GM21825 (cell line): ENCODE data around the gene WBP1.
"Not testable (repeated sequence)": the region's sequence is repeated elsewhere in the genome, so short reads cannot be mapped to it uniquely, and the experiment has no call there.

Experiments used
- ATAC-seq: cut with Tn5 transposase; IDR thresholded peaks from one replicate; pipeline ENCODE4 v1.9.1; 2021; ENCODE audit warnings: mild to moderate bottlenecking, moderate library complexity; ENCODE audit not compliant: unreplicated experiment

Gene WBP1

DNA sequence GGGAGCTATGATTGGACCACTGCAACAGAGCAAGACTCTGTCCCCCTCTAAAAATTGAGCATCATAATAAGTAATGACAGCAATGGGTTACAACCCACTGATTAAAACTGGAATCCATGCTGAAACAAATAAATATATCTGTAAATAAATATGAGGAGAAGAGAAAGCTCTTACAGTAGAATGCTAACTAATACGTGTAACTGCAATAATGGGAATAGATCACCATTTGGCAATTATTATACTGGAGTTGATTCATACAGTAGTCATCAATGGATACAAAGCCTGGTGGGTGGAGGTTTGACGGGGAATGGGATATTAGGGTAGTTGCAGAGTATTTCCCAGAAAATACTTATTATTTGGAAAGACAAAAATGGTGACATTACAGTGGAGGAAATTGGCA, 9.5 kb upstream of the WBP1 start:
- no peak for ATAC-seq

DNA sequence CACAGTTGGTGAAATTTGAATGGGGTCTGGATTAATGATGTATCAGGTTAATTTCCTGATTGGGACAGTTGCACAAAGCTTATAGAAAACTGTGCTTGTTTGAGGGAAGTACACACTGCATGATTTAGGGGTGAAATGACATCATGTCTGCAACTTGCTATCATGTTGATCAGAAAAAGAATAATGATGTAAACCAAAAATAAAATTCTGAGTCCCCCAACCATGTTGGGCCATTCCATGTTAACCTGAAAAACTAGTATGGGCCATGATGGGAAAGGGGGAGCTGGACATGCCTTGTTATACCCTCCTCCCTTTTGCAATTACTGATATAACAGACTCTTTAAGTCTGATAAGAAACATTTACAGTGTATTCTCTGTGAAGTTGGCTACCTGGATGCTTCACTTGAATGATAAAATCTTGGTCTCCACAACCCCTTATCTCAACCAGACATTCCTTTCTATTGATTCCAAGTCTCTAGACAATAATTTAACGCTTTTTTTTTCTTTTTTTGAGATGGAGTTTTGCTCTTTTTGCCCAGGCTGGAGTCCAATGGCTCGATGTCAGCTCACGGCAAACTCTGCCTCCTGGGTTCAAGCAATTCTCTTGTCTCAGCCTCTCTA, 7.6 kb upstream of the WBP1 start:
- ATAC-seq = no peak

DNA sequence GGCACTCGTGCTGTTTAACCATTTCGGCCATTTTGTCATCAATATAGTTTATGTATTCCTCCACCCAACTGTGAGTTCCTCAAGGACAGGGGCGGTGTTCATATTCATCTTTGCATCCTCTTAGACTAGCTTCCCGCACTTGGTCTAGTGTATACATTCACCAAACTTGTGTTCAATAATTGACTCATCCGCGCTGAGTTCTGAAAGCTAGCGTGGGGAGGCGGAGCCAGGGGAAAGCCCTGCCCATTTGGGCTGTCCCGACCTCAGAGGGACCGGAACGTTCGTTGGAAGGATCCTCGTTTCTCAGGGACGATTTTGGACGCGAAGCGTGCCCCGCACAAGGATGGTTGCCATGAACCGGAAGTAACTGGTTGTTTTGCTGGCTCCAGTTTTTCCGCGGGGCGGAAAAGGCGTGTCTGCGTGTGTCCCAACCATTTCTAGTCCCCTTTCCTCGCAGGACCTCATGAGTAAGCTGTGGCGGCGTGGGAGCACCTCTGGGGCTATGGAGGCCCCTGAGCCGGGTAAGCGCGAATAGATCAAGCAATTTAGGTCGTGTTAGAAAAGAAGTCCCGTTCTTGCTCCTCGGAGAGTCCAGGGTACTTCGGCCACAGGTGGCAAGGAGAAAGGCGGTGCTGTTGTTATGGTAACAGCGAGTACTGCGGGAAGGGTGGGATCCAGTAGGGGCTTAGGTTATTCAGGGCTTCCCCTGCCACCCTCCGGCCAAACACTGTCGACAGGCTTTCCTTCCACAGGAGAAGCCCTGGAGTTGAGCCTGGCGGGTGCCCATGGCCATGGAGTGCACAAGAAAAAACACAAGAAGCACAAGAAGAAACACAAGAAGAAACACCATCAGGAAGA, 3.4 kb upstream of the WBP1 start, which contains the start of gene INO80B:
Gene INO80B (plus strand): TSS at position 434 of the 858 bp plus-strand sequence. CDS start 30 bp downstream, at position 464.
- peak; percentile 41 for ATAC-seq

DNA sequence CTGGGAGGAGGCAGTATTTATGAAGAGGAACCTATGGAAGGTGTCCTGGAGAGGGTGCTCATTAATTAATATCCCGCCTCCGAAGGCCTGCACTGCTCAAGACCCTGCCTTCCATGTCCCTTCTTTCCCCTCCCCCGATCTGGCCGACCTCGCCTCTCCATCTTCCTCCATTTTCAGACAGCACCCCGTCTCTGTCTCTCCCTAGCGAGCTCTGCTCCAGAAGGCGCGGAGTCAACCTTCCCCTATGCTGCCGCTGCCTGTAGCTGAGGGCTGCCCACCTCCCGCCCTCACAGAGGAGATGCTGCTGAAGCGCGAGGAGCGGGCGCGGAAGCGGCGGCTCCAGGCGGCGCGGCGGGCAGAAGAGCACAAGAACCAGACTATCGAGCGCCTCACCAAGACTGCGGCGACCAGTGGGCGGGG, 1.1 kb upstream of the WBP1 start:
- no peak for ATAC-seq

DNA sequence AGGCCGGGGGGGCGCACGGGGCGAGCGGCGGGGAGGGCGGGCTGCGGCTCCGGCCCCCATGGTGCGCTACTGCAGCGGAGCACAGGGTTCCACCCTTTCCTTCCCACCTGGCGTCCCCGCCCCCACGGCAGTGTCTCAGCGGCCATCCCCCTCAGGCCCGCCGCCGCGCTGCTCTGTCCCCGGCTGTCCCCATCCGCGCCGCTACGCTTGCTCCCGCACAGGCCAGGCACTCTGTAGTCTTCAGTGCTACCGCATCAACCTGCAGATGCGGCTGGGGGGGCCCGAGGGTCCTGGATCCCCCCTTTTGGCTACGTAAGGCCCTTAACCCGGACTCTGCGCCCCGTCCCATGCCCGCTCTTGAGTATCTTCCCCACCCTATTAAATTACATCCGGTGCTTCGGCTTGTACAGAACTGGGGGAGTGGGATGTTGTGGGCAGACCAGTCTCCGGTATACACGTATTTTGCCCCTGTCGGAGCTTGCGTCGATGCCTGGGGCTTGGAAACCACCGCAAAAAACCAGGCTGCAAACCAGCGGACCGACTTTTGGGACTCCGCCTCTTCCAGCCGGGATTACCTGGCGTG, 598 bp upstream of the WBP1 start:
- peak; percentile 33 for ATAC-seq

DNA sequence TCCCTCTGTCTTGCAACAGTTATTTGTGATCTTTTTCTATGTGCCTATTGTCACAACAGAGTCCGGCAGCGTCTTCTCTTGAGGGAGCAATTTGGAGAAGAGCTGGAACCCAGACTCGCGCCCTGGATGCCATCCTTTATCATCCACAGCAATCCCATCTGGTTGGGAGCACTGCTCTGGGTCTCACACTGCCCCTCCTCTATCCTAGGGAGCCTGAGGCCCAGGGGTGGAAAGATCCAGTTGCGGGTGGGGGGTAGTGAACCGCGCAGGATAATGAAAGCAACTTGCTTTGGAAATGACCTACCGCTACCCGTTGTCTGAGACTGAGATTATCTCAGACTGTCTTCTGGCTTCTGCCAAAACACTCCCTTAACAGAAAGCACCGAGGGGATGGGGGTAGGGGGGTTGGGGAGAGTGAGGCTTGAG, 713 bp downstream of the WBP1 start:
- no peak for ATAC-seq

DNA sequence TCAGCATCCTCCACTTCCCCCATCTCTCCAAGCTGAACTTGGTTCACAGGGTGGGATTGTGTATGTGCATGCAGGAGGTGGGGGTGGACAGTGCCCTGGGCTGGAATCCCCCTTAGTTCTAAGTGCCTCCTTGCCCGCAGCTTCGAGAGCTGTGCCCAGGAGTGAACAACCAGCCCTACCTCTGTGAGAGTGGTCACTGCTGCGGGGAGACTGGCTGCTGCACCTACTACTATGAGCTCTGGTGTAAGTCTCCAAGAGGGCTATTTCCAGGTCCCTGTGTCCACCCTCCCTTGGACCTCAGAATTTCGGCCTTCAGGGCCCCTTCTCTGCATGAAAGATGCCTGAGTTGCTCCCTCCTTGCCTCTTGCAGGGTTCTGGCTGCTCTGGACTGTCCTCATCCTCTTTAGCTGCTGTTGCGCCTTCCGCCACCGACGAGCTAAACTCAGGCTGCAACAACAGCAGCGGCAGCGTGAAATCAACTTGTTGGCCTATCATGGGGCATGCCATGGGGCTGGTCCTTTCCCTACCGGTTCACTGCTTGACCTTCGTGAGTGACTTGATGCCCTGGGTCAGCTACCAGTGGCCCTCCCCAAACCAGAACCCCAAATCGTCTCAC, 1.4 kb downstream of the WBP1 start:
- ATAC-seq = not testable (repeated sequence)

DNA sequence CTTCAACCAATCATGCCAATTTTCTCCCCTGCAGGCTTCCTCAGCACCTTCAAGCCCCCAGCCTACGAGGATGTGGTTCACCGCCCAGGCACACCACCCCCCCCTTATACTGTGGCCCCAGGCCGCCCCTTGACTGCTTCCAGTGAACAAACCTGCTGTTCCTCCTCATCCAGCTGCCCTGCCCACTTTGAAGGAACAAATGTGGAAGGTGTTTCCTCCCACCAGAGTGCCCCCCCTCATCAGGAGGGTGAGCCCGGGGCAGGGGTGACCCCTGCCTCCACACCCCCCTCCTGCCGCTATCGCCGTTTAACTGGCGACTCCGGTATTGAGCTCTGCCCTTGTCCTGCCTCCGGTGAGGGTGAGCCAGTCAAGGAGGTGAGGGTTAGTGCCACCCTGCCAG, 1.9 kb downstream of the WBP1 start:
- not testable (repeated sequence) for ATAC-seq

DNA sequence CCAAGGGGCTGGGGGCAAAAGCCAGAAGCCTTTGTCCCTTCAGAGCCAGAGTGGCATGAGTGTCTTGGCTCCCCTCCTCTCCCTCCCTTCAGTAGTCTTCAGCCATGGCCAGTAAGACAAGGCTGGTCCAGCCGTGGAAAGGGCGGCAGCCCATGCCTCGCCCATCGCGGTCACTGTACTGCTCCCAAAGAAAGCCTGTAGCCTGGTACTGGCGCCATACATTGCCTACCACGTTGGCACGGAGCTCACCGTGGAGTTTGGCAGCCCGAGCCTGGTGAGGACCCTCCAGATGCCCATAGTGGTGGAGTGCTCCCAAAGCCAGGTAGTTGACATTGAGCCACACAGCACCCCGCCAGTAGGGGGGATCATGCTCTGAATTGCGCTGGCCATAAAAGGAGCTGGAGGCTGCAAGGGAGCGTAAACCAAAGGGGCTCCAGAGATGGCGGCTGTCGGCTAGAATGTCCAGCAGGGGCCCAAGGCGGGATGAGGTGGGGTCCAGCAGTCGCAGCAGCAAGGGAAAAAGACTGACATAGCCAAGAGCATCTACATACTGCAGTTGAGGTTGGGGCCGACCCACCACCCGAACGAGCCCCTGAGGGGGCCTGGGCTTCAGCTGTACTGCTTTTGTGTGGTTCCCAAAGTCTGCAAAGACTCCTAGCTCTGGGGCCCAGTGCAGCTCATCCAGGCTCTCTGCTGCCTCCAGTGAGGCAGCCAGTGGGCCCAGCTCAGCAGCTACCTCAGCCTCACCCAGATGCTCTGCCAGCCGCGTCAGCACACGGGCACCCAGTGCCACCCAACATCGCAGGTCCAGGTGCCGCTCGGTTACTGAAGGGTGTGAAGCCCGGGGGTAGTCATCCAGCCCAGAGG, 3.2 kb downstream of the WBP1 start:
- no peak for ATAC-seq

DNA sequence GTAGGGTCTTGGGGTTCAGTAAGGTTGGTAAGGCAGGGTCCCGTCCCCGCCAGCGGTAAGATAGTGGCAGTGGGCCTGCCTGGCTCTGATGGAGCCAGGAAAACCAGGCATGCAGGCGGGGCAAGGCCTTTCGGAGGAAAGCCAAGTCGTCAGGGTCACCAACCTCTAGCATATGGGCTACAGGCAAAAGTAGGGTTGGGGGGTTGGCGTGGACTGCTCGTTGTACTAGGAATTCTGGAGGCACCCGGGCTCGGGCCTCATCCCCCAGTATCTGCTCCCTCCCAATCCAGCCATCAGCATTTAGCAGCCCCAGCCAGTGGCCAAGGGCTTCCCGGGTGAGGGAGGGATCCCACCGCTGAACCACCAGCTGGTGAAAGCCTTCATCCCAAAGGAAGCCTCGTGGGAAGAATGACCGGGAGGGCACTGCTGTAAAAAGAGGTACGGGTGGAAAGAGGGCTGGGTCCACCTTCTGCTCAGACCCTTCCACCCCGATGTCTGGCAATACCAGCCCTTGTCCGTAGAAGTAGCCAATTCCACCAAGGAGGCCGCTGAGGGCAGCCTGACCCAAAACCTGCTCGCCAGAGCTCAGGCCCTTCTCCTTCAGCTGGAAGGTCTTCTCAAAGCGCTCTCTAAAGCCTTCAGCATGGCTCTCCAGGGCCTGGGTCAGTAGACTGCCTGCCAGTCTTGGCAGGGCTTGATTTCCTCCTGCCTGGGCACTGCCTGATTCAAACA, 4.0 kb downstream of the WBP1 start:
- ATAC-seq = no peak

DNA sequence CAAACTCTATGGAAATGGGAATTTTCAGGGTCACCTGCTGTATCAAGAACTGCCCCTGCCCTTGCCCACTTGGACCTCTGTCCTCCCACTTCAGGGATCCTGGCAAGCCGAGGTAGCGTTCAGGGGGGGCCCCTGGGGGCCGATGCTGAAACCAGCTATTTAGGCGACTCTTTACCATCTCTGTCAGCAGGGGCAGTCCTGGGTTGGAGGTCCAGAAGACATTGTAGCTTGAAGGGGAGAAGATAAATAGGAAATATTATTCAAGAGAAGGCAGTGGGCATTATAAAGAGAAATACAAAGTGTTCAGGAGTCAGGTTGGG, 4.5 kb downstream of the WBP1 start:
- no peak for ATAC-seq

DNA sequence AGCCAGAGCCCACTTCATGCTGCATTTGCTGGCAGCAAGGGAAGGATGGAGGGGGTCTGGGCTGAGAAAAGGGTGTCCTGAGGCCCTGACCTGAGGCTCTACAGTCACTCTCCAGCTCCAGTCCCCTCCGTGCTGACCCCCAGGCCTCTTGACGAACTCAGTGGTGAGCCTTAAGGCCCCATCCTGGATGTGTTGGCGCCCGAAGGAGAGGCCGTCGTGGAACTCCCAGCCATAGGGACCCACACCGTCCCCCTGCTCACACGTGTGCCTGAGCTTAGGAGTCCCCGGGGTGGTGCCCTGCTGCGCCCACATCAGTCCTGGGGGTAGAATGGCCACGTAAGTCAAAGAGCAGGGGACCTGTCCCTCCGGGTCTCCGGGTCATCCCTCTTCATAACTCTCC, 6.2 kb downstream of the WBP1 start:
- ATAC-seq = no peak

DNA sequence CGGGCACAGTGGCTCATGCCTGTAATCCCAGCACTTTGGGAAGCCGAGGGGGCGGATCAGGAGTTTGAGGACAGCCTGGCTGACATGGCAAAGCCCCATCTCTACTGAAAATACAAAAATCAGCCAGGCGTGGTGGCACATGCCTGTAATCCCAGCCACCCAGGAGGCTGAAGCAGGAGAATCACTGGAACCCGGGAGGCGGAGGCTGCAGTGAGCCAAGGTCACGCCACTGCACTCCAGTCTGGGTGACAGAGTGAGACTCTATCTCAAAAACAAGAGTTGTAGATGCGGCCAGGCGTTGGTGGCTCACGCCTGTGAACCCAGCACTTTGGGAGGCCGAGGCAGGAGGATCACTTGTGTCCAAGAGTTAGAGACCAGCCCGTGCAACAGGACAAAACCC, 12.5 kb downstream of the WBP1 start:
- ATAC-seq = not testable (repeated sequence)

DNA sequence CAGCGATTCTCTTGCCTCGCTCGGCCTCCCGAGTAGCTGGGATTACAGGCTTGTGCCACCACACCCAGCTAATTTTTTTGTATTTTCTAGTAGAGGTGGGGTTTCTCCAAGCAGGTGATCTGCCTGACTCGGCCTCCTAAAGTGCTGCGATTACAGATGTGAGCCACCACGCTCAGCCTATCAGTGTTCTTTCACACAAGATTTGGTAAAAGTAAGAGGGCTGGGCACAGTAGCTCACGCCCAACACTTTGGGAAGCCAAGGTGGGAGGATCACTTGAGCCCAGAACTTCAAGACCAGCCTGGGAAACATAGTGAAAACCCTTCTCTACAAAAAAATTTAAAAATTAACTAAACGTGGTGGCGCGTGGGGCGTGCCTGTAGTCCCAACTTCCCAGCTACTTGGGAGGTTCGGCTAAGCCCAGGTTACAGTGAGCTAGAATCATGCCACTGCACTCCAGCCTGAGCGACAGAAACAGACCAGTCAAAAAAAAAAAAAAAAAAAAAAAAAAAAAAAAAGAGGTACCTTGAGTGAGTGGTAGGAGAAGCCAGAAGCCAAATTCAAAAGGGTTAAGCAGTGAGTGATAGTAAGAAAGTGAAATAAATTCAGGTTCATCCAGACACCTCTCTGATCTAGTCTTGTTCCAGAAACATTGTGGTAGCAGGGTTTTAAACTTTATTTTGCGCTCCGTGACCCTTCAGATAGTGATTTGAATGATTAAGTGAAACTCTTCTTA, 13.3 kb downstream of the WBP1 start:
- ATAC-seq = no peak

DNA sequence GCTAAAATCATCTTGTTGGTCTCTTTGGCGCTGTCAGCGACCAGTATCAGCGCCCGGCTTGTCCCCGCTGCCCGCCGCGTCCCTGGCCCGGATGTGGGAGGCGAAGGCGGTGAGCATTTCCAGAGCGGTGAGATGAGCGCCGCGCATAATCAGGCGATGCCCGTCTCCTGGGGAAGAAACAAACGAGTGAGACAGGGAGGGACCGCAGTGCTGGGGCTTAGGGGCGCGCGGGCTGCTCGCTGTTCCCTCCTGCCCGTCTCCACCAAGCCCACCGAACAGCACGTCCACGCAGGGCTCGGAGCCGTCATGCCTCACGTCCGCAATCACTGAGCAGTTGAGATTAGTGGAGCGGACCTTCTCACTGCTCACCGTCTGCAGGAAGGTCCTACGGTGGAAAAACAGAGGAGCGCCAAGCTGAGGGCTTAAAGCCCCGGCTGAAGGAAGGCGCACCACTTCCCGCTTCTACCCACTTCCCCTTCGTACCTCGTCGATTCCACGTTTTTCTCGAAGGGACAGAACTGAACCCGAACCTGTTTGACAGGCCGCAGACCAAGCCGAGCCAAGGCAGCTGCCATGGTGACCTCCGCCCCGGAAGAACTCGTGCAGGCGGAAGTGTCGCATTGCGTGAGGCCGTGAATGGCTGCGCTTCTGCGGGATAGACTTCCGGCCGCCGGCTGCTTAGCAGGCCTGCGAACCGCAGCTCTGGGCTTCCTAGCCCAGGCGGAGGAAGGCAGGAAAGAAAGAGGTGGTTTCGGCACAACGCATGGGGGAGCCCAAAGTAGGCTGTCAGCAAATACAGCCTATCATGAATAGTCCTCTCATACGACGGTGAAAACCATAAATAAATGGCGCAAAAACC, 14.1 kb downstream of the WBP1 start, which contains the start of gene MRPL53:
Gene MRPL53 (minus strand): TSS at position 595 of the 859 bp plus-strand sequence. CDS start 20 bp downstream, at position 575.
- peak; percentile 84 for ATAC-seq

DNA sequence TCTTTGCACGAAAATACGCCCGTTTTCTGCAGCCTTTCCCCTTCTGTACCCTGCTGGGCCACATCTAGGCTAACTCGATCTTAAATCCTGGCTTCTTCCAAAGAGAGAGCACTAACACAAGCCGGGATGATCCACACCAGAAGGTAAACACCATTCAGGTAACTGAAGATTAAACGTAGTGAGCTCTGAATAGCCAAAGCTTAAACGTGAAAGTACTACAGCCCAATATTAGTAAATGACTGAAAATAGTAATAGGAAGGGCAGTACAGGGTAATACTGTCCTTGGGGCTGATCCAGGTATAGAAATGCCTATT, 14.7 kb downstream of the WBP1 start:
- no peak for ATAC-seq

DNA sequence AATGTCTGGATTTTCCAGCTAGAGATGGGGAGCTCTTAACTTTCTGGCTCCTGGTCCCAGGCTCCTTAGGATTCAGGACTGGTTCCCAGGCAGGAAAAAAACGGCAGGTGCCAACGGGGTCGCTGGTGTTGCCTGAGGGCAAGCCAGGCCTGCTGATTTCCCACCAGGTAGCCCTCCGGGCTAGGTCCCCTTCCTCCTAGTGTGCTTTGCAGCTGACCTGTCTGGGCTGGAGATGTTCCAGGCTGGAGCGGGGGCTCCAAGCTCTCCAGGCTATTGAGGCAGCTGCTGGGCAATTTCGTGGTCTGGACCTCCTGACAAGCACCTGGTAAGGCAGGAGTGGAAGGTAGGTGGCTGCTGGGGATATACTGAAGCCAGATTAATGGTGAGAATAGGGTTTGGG, 16.2 kb downstream of the WBP1 start:
- no peak for ATAC-seq

DNA sequence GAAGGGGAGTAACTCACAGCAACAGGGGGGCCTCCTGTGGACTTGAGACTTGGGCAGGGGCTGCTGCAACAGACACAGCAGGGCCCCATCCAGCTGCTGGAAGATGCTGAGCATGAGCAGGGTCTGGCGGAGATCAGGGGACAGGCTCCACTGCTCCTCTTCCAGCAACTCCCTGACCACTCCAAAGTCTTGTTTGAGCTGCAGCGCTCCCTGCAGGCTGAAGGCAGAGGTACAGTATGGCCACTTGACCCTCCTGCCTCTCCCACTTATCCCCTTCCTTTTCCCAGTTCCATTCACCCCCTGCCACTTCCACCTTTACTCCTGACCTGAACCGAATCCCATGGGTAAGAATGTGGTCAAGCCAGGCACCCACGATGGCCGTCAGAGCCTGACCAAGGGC, 16.7 kb downstream of the WBP1 start:
- ATAC-seq = no peak
